ENCODE data around the gene NCK2.

- TF ChIP-seq, protein P1, sequence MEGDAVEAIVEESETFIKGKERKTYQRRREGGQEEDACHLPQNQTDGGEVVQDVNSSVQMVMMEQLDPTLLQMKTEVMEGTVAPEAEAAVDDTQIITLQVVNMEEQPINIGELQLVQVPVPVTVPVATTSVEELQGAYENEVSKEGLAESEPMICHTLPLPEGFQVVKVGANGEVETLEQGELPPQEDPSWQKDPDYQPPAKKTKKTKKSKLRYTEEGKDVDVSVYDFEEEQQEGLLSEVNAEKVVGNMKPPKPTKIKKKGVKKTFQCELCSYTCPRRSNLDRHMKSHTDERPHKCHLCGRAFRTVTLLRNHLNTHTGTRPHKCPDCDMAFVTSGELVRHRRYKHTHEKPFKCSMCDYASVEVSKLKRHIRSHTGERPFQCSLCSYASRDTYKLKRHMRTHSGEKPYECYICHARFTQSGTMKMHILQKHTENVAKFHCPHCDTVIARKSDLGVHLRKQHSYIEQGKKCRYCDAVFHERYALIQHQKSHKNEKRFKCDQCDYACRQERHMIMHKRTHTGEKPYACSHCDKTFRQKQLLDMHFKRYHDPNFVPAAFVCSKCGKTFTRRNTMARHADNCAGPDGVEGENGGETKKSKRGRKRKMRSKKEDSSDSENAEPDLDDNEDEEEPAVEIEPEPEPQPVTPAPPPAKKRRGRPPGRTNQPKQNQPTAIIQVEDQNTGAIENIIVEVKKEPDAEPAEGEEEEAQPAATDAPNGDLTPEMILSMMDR (IDR thresholded peaks at IDR 0.05): no peak
- no peak for TF ChIP-seq POLR2A (IDR thresholded peaks at IDR 0.05)
- TF ChIP-seq POLR2AphosphoS5 (IDR thresholded peaks at IDR 0.05): no peak
Observed at GRCh38 chr2:105760191-105760590, 15.5 kb downstream of the NCK2 start.

Data from prostate gland (tissue), 2 donors.